ENCODE measurements around the gene RBMXL3. TPM values are rescaled to one million over a fixed set of nuclear protein-coding genes. Genes with fewer than 3 reads are reported as not detected.

The RBMXL3 gene
- total RNA-seq, 1 donor: not detected

DNA sequence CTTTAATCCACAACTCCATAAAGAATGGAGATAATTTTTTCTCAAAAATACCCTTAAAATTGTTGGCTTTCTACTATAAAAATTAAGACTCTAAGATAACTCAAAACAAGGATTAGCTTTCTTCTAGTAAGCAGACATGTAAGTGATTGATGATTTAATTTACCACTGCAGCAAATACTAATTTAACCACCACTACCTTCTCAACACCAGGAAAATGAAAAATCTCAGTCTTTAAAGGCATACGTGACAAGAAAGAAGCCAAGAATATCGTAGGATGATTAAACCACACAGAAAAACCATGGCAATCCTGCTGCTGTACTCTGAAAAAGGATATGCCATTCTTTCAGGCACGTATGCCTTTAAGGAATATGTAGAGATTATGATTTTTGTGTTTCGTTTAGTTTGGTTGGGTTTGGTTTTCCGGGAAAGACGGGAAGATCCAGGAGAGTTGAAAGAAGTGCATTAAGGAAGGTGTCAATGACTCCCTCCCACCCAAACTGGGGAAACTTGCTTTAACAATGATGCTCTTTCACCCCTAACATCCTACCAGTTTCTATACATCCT is 43.8 kb downstream of the RBMXL3 start:
- peak overlapping the region; percentile 86 for H2AFZ ChIP-seq (ENCODE audit: low read length)
- no peaks in the 10 kb centered on the region for H3K79me2 ChIP-seq (ENCODE audit: insufficient read depth, low read length)
- no peaks in the 10 kb centered on the region for H3K36me3 ChIP-seq (ENCODE audit: insufficient read depth, low read length)
- H3K27ac ChIP-seq (ENCODE audit: low read depth, low read length): no peak overlapping the region
- peaks cover 34% of the 10 kb centered on the region for H3K27me3 ChIP-seq (ENCODE audit: insufficient read depth, low read length)
- no peaks in the 10 kb centered on the region for H4K20me1 ChIP-seq (ENCODE audit: insufficient read depth, low read length)
- no peaks in the 10 kb centered on the region for H3K4me1 ChIP-seq (ENCODE audit: insufficient read depth, low read length)
- no peak for TF ChIP-seq CTCF (IDR thresholded peaks at IDR 0.05; ENCODE audit: extremely low read depth, low read depth, low read length)
- H3K4me2 ChIP-seq (ENCODE audit: insufficient read depth, low read length): peak overlapping the region; percentile 73
- H3K4me3 ChIP-seq (ENCODE audit: insufficient read depth, low read length): peak overlapping the region; percentile 73
- no peak for DNase-seq (ENCODE audit: insufficient read length, low spot score, missing footprints)
- no peaks in the 10 kb centered on the region for H3K9me3 ChIP-seq (ENCODE audit: low read depth, low read length)

- DNase-seq (ENCODE audit: insufficient read length, low spot score, missing footprints): no peak
- Histone ChIP-seq H3K27ac (ENCODE audit: low read depth, low read length) (no peak within 1 kb of the TSS), H3K4me1 (ENCODE audit: insufficient read depth, low read length) (no peaks in the 10 kb centered on the region), H3K4me3 (ENCODE audit: insufficient read depth, low read length) (peak within 1 kb of the TSS; percentile 73), H3K79me2 (ENCODE audit: insufficient read depth, low read length) (no peaks in the 10 kb centered on the region), H3K4me2 (ENCODE audit: insufficient read depth, low read length) (peak within 1 kb of the TSS; percentile 73), H3K9me3 (ENCODE audit: low read depth, low read length) (no peaks in the 10 kb centered on the region), H2AFZ (ENCODE audit: low read length) (peak within 1 kb of the TSS; percentile 86), H3K36me3 (ENCODE audit: insufficient read depth, low read length) (no peaks in the 10 kb centered on the region), H4K20me1 (ENCODE audit: insufficient read depth, low read length) (no peaks in the 10 kb centered on the region), H3K27me3 (ENCODE audit: insufficient read depth, low read length) (peaks cover 36% of the 10 kb centered on the region)
- TF ChIP-seq CTCF (IDR thresholded peaks at IDR 0.05; ENCODE audit: extremely low read depth, low read depth, low read length): no peak
These were observed 44.6 kb downstream of the RBMXL3 start, which contains the start of gene LRCH2 for GRCh38 chrX:115233497-115234455. TSS of gene LRCH2 (minus strand) at chrX:115234096. CDS start at chrX:115234041, 55 bp downstream.

DNA sequence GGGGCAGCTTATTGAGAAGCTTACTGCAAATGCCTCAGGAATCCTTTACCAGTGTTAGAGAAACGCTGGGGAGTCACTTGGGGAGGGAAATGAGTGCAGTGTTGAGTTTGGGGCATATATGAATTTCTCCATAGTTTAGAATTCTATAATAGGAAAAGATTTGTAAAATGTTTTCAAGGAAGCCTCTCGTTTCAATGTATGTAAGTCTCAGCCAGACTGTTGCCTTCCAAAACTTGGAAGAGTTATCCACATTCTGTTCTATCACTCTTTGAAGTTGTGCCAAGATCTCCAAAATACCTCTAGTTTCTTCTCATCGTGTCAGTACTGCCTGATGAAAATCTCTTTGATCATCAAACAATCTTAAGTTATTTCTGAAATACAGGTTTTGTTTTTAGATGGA is 45.3 kb downstream of the RBMXL3 start:
- H3K27me3 ChIP-seq (ENCODE audit: insufficient read depth, low read length): peaks cover 39% of the 10 kb centered on the region
- no peaks in the 10 kb centered on the region for H3K4me1 ChIP-seq (ENCODE audit: insufficient read depth, low read length)
- no peak overlapping the region for H3K27ac ChIP-seq (ENCODE audit: low read depth, low read length)
- TF ChIP-seq CTCF (IDR thresholded peaks at IDR 0.05; ENCODE audit: extremely low read depth, low read depth, low read length): no peak
- H3K79me2 ChIP-seq (ENCODE audit: insufficient read depth, low read length): no peaks in the 10 kb centered on the region
- no peak for DNase-seq (ENCODE audit: insufficient read length, low spot score, missing footprints)
- H3K4me2 ChIP-seq (ENCODE audit: insufficient read depth, low read length): peak overlapping the region; percentile 73
- no peaks in the 10 kb centered on the region for H3K9me3 ChIP-seq (ENCODE audit: low read depth, low read length)
- peak overlapping the region; percentile 73 for H3K4me3 ChIP-seq (ENCODE audit: insufficient read depth, low read length)
- no peaks in the 10 kb centered on the region for H3K36me3 ChIP-seq (ENCODE audit: insufficient read depth, low read length)
- peak overlapping the region; percentile 79 for H2AFZ ChIP-seq (ENCODE audit: low read length)
- H4K20me1 ChIP-seq (ENCODE audit: insufficient read depth, low read length): no peaks in the 10 kb centered on the region

- no peak for DNase-seq (ENCODE audit: insufficient read length, low spot score, missing footprints)
- TF ChIP-seq CTCF (IDR thresholded peaks at IDR 0.05; ENCODE audit: extremely low read depth, low read depth, low read length): no peak
- Histone ChIP-seq H3K79me2 (ENCODE audit: insufficient read depth, low read length) (no peaks in the 10 kb centered on the region), H3K36me3 (ENCODE audit: insufficient read depth, low read length) (no peaks in the 10 kb centered on the region), H3K27ac (ENCODE audit: low read depth, low read length) (no peak overlapping the region), H3K27me3 (ENCODE audit: insufficient read depth, low read length) (peaks cover 37% of the 10 kb centered on the region), H3K9me3 (ENCODE audit: low read depth, low read length) (no peaks in the 10 kb centered on the region), H3K4me3 (ENCODE audit: insufficient read depth, low read length) (no peak overlapping the region), H3K4me1 (ENCODE audit: insufficient read depth, low read length) (no peaks in the 10 kb centered on the region), H4K20me1 (ENCODE audit: insufficient read depth, low read length) (no peaks in the 10 kb centered on the region), H2AFZ (ENCODE audit: low read length) (no peak overlapping the region), H3K4me2 (ENCODE audit: insufficient read depth, low read length) (no peak overlapping the region)
These were observed 47.4 kb downstream of the RBMXL3 start for GRCh38 chrX:115236560-115236959.
